ENCODE results near the gene AGFG1. TPM values are rescaled to one million over a fixed set of nuclear protein-coding genes. Genes with fewer than 3 reads are reported as not detected.

Gene AGFG1
- total and polyA plus RNA-seq, 9 donors = 32.7 to 51.9 (median 46.7) TPM

- Histone ChIP-seq H3K27me3 (ENCODE audit: control insufficient read depth, insufficient read depth, low read length) (no peaks in the 10 kb centered on the region), H3K4me3 (ENCODE audit: low read length) (peak overlapping the region; percentile 72), H3K4me1 (ENCODE audit: control insufficient read depth, insufficient read depth, low read length) (peaks cover 4% of the 10 kb centered on the region), H3K36me3 (ENCODE audit: control insufficient read depth, insufficient read depth, low read length) (no peaks in the 10 kb centered on the region), H3K9me3 (replicated peaks; ENCODE audit: control insufficient read depth, low read depth, low read length) (no peaks in the 10 kb centered on the region), H3K27ac (ENCODE audit: low read length) (peak overlapping the region; percentile 76)
- DNase-seq = peak; percentile 46
- WGBS (ENCODE audit: insufficient coverage) = under 1% methylated on average over 90 of the region's 106 CpGs
Observed at GRCh38 chr2:227472265-227473121, 537 bp downstream of the AGFG1 start.

DNA sequence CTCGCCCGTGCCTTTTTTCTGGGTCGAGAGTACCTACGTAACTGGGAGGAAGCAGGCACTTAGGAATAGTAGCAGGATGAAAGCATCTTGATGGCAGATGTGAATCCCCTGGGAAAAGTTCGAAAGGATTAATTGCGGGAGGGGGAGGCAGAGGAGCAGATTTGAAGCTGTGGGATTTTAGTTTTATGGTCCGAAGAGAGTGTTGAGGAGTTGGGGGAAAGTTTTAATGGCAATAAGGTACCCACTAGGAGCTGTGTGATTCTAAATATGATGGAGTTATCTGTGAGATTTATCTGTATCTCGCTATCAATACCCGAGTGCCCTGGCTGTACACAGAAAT lies 1.1 kb downstream of the AGFG1 start:
- Histone ChIP-seq H3K36me3 (ENCODE audit: control insufficient read depth, insufficient read depth, low read length) (no peaks in the 10 kb centered on the region), H3K4me3 (ENCODE audit: low read length) (peak overlapping the region; percentile 72), H3K9me3 (replicated peaks; ENCODE audit: control insufficient read depth, low read depth, low read length) (no peaks in the 10 kb centered on the region), H3K27ac (ENCODE audit: low read length) (no peak overlapping the region), H3K4me1 (ENCODE audit: control insufficient read depth, insufficient read depth, low read length) (peaks cover 4% of the 10 kb centered on the region), H3K27me3 (ENCODE audit: control insufficient read depth, insufficient read depth, low read length) (no peaks in the 10 kb centered on the region)
- WGBS (ENCODE audit: insufficient coverage) = under 1% methylated on average over 7 of the region's 9 CpGs
- no peak for DNase-seq

GRCh38 chr2:227473806-227474205 lies 1.9 kb downstream of the AGFG1 start:
- peaks cover 4% of the 10 kb centered on the region for H3K4me1 ChIP-seq (ENCODE audit: control insufficient read depth, insufficient read depth, low read length)
- no peak overlapping the region for H3K27ac ChIP-seq (ENCODE audit: low read length)
- H3K27me3 ChIP-seq (ENCODE audit: control insufficient read depth, insufficient read depth, low read length) = no peaks in the 10 kb centered on the region
- H3K36me3 ChIP-seq (ENCODE audit: control insufficient read depth, insufficient read depth, low read length) = no peaks in the 10 kb centered on the region
- WGBS (ENCODE audit: insufficient coverage) = no CpG with 5 or more reads among the region's 2 CpGs
- no peak overlapping the region for H3K4me3 ChIP-seq (ENCODE audit: low read length)
- no peaks in the 10 kb centered on the region for H3K9me3 ChIP-seq (replicated peaks; ENCODE audit: control insufficient read depth, low read depth, low read length)
- DNase-seq = no peak

- H3K36me3 ChIP-seq (ENCODE audit: control insufficient read depth, insufficient read depth, low read length) = no peaks in the 10 kb centered on the region
- no peak overlapping the region for H3K27ac ChIP-seq (ENCODE audit: low read length)
- no peaks in the 10 kb centered on the region for H3K27me3 ChIP-seq (ENCODE audit: control insufficient read depth, insufficient read depth, low read length)
- no peaks in the 10 kb centered on the region for H3K9me3 ChIP-seq (replicated peaks; ENCODE audit: control insufficient read depth, low read depth, low read length)
- no peak overlapping the region for H3K4me3 ChIP-seq (ENCODE audit: low read length)
- WGBS (ENCODE audit: insufficient coverage) = no CpG with 5 or more reads among the region's 3 CpGs
- peaks cover 4% of the 10 kb centered on the region for H3K4me1 ChIP-seq (ENCODE audit: control insufficient read depth, insufficient read depth, low read length)
- DNase-seq = no peak
Observed at GRCh38 chr2:227474410-227474809, 2.5 kb downstream of the AGFG1 start.

DNA sequence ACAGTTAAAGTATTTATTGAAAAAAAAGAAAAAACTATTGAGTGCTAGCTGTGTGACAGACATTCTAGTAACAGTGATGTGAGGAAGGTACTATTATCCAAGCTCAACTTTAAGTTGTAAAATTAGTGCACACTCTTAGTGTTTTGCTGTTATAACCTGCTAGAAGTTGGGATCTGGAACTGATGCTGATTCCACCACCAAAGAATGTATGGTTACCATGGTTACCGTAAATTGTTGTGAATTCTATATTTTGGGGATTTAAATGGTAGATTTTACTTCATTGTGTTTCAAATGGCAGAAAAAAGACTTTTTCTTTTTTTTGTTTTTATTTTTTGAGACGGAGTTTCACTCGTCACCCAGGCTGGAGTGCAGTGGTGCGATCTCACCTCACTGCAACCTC lies 5.3 kb downstream of the AGFG1 start:
- peaks cover 4% of the 10 kb centered on the region for H3K4me1 ChIP-seq (ENCODE audit: control insufficient read depth, insufficient read depth, low read length)
- no peak overlapping the region for H3K4me3 ChIP-seq (ENCODE audit: low read length)
- H3K36me3 ChIP-seq (ENCODE audit: control insufficient read depth, insufficient read depth, low read length) = no peaks in the 10 kb centered on the region
- 64% methylated on average over 3 of the region's 4 CpGs for WGBS (ENCODE audit: insufficient coverage)
- no peak overlapping the region for H3K27ac ChIP-seq (ENCODE audit: low read length)
- DNase-seq = peak; percentile 12
- H3K9me3 ChIP-seq (replicated peaks; ENCODE audit: control insufficient read depth, low read depth, low read length) = no peaks in the 10 kb centered on the region
- H3K27me3 ChIP-seq (ENCODE audit: control insufficient read depth, insufficient read depth, low read length) = no peaks in the 10 kb centered on the region

GRCh38 chr2:227479865-227480475 lies 8.0 kb downstream of the AGFG1 start:
- Histone ChIP-seq H3K4me3 (ENCODE audit: low read length) (no peak overlapping the region), H3K4me1 (ENCODE audit: control insufficient read depth, insufficient read depth, low read length) (no peaks in the 10 kb centered on the region), H3K9me3 (replicated peaks; ENCODE audit: control insufficient read depth, low read depth, low read length) (no peaks in the 10 kb centered on the region), H3K36me3 (ENCODE audit: control insufficient read depth, insufficient read depth, low read length) (no peaks in the 10 kb centered on the region), H3K27me3 (ENCODE audit: control insufficient read depth, insufficient read depth, low read length) (no peaks in the 10 kb centered on the region), H3K27ac (ENCODE audit: low read length) (no peak overlapping the region)
- WGBS (ENCODE audit: insufficient coverage) = no CpG with 5 or more reads among the region's 2 CpGs
- DNase-seq = peak; percentile 44

DNA sequence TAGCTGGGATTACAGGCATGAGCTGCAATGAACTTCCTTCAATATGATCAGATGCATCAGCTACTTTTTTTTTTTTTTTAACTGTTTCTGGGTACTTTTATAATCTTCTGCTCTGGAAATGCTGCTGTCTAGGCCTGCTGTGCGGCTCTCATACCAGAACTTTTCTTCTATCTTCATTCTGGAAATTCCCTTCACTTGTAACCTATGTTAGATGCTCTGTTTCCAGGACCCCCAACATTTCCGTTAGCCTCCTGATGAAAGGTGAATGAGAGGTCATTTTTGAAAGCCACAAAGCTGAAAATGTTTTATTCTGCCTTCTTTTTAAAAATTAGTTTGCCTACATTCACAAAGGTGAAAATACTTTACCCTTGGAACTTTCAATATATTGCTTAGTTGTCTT lies 8.6 kb downstream of the AGFG1 start:
- H3K27ac ChIP-seq (ENCODE audit: low read length) = no peak overlapping the region
- no CpG with 5 or more reads among the region's 2 CpGs for WGBS (ENCODE audit: insufficient coverage)
- H3K9me3 ChIP-seq (replicated peaks; ENCODE audit: control insufficient read depth, low read depth, low read length) = peaks cover 4% of the 10 kb centered on the region
- H3K4me3 ChIP-seq (ENCODE audit: low read length) = no peak overlapping the region
- no peaks in the 10 kb centered on the region for H3K4me1 ChIP-seq (ENCODE audit: control insufficient read depth, insufficient read depth, low read length)
- H3K27me3 ChIP-seq (ENCODE audit: control insufficient read depth, insufficient read depth, low read length) = no peaks in the 10 kb centered on the region
- DNase-seq = no peak
- no peaks in the 10 kb centered on the region for H3K36me3 ChIP-seq (ENCODE audit: control insufficient read depth, insufficient read depth, low read length)

GRCh38 chr2:227482638-227483340 lies 10.8 kb downstream of the AGFG1 start:
- Histone ChIP-seq H3K4me1 (ENCODE audit: control insufficient read depth, insufficient read depth, low read length) (no peaks in the 10 kb centered on the region), H3K4me3 (ENCODE audit: low read length) (no peak overlapping the region), H3K36me3 (ENCODE audit: control insufficient read depth, insufficient read depth, low read length) (no peaks in the 10 kb centered on the region), H3K27ac (ENCODE audit: low read length) (no peak overlapping the region), H3K9me3 (replicated peaks; ENCODE audit: control insufficient read depth, low read depth, low read length) (peaks cover 9% of the 10 kb centered on the region), H3K27me3 (ENCODE audit: control insufficient read depth, insufficient read depth, low read length) (no peaks in the 10 kb centered on the region)
- no CpG with 5 or more reads among the region's 1 CpG for WGBS (ENCODE audit: insufficient coverage)
- no peak for DNase-seq

DNA sequence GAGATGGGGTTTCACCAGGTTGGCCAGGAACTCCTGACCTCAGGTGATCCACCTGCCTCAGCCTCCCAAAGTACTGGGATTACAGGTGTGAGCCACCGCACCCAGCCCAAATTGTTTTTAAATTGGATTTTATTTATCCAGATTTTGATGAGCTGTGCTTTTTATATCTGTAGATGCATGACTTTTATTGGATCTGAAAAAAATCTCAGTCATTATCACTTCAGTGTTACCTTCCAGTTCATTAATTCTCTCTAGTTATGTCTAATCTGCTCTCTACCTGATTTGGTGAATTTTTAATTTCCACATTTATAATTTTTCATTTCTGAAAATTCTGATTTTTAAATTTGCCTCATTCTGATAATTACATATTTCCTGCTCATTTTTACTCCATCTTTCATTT lies 13.5 kb downstream of the AGFG1 start:
- Histone ChIP-seq H3K4me1 (ENCODE audit: control insufficient read depth, insufficient read depth, low read length) (no peaks in the 10 kb centered on the region), H3K27me3 (ENCODE audit: control insufficient read depth, insufficient read depth, low read length) (no peaks in the 10 kb centered on the region), H3K9me3 (replicated peaks; ENCODE audit: control insufficient read depth, low read depth, low read length) (peaks cover 9% of the 10 kb centered on the region), H3K36me3 (ENCODE audit: control insufficient read depth, insufficient read depth, low read length) (no peaks in the 10 kb centered on the region), H3K4me3 (ENCODE audit: low read length) (no peak overlapping the region), H3K27ac (ENCODE audit: low read length) (no peak overlapping the region)
- WGBS (ENCODE audit: insufficient coverage) = no CpG with 5 or more reads among the region's 1 CpG
- no peak for DNase-seq

DNA sequence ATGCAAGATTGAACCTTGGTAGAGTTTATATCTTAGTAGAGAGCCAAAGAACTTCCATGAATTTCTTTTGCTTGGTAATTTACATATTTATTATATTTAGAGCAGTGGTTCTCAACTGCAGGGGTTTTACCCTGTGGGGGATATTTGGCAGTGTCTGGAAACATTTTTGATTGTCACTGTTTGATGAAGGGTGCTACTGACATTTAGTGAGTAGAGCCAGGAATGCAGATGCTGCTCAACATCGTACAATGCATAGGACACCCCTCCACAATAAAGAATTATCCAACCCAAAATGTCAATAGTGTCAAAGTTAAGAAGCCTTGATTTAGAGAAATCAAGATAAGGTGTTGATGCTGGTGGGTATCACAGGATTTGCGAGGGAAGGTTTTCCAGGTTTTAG lies 14.7 kb downstream of the AGFG1 start:
- DNase-seq = no peak
- WGBS (ENCODE audit: insufficient coverage) = no CpG with 5 or more reads among the region's 2 CpGs
- Histone ChIP-seq H3K27ac (ENCODE audit: low read length) (no peak overlapping the region), H3K4me3 (ENCODE audit: low read length) (no peak overlapping the region), H3K4me1 (ENCODE audit: control insufficient read depth, insufficient read depth, low read length) (no peaks in the 10 kb centered on the region), H3K36me3 (ENCODE audit: control insufficient read depth, insufficient read depth, low read length) (no peaks in the 10 kb centered on the region), H3K27me3 (ENCODE audit: control insufficient read depth, insufficient read depth, low read length) (no peaks in the 10 kb centered on the region), H3K9me3 (replicated peaks; ENCODE audit: control insufficient read depth, low read depth, low read length) (peaks cover 9% of the 10 kb centered on the region)
